ENCODE data around the gene SATB2. TPM values are rescaled to one million over a fixed set of nuclear protein-coding genes. Genes with fewer than 3 reads are reported as not detected.

Gene SATB2
- total RNA-seq, 2 donors from 2014 or later, result 5.2 to 11.8 TPM

DNA sequence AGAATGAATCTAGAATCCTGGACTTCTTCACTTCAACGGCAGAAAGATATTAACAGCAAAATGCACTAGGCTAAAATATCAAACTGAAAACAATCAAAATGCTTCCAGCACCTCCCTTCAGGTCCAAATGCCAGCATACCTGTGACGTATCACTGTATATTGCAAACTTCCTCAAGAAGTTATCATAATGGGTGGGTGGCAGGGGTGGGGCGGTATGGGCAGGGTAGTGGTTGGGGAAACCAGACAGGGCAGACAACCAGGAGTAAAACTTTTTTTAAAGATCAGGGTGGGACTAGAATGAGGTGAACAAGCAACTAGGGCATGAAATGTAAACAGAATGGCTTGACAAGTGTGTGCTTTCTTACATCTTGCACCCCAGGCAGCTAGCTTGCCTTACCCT is 140.9 kb downstream of the SATB2 start:
- no peaks in the 10 kb centered on the region for H3K27me3 ChIP-seq (replicated peaks; ENCODE audit: insufficient read depth)
- H3K4me1 ChIP-seq (replicated peaks), result no peaks in the 10 kb centered on the region
- intact Hi-C loops (cut with DNase I), result no loop called here
- H3K36me3 ChIP-seq, result no peaks in the 10 kb centered on the region
- H3K27ac ChIP-seq, result no peak overlapping the region
- H3K4me3 ChIP-seq, result no peak overlapping the region
- no peak for DNase-seq (ENCODE audit: low spot score)
- WGBS, result 91% methylated on average over 3 of the region's 3 CpGs
- TF ChIP-seq, protein P1, sequence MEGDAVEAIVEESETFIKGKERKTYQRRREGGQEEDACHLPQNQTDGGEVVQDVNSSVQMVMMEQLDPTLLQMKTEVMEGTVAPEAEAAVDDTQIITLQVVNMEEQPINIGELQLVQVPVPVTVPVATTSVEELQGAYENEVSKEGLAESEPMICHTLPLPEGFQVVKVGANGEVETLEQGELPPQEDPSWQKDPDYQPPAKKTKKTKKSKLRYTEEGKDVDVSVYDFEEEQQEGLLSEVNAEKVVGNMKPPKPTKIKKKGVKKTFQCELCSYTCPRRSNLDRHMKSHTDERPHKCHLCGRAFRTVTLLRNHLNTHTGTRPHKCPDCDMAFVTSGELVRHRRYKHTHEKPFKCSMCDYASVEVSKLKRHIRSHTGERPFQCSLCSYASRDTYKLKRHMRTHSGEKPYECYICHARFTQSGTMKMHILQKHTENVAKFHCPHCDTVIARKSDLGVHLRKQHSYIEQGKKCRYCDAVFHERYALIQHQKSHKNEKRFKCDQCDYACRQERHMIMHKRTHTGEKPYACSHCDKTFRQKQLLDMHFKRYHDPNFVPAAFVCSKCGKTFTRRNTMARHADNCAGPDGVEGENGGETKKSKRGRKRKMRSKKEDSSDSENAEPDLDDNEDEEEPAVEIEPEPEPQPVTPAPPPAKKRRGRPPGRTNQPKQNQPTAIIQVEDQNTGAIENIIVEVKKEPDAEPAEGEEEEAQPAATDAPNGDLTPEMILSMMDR (IDR thresholded peaks at IDR 0.05), result no peak
- TF ChIP-seq POLR2AphosphoS5 (IDR thresholded peaks at IDR 0.05), result no peak
- TF ChIP-seq POLR2A (IDR thresholded peaks at IDR 0.05), result no peak
- no peaks in the 10 kb centered on the region for H3K9me3 ChIP-seq

DNA sequence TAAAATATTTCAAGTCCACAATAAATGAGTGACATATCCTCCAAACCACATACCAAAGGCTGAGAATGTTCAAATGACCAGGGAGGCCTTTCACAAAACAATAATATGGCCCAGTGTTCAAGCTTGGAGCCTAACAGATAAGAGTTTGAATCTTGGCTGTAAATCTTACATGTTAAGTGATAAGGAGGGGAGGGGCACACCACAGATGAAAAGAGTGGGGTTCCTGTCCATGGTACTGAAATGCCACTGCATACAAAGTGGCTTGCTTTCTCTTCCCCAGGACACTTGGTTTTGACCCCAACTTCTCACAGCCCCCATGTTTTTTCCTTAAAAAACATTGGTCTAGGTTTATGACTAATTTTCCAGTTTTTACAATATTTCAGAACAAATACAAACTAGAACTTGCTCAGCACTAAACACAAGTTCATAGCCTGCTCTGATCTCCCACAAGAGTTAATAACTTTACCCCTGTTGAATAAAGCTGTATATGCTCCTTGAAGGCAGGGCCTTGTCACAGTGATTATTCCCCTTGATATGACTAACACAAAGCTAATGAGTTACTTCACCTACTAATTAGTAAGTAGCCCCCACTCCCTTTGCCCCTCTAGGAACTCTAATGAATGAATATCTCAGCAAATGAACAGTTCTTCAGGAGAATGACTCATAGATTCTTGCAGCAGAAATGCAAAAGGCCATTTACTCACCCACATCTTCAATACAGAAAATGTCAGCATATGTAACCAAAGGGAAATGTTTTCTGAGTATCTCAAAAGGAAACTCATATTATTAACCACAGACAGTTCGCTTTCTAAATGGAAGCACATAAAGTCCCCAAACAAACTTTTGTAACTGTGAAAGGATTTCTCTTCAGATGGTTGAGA is 142.2 kb downstream of the SATB2 start:
- no peaks in the 10 kb centered on the region for H3K27me3 ChIP-seq (replicated peaks; ENCODE audit: insufficient read depth)
- no peaks in the 10 kb centered on the region for H3K36me3 ChIP-seq
- DNase-seq (ENCODE audit: low spot score), result no peak
- H3K27ac ChIP-seq, result no peak overlapping the region
- 88% methylated on average over 1 of the region's 1 CpG for WGBS
- H3K9me3 ChIP-seq, result no peaks in the 10 kb centered on the region
- no peak overlapping the region for H3K4me3 ChIP-seq
- TF ChIP-seq POLR2AphosphoS5 (IDR thresholded peaks at IDR 0.05), result no peak
- TF ChIP-seq POLR2A (IDR thresholded peaks at IDR 0.05), result no peak
- TF ChIP-seq, protein P1 (IDR thresholded peaks at IDR 0.05), result no peak
- intact Hi-C loops (cut with DNase I), result no loop called here
- H3K4me1 ChIP-seq (replicated peaks), result no peaks in the 10 kb centered on the region

DNA sequence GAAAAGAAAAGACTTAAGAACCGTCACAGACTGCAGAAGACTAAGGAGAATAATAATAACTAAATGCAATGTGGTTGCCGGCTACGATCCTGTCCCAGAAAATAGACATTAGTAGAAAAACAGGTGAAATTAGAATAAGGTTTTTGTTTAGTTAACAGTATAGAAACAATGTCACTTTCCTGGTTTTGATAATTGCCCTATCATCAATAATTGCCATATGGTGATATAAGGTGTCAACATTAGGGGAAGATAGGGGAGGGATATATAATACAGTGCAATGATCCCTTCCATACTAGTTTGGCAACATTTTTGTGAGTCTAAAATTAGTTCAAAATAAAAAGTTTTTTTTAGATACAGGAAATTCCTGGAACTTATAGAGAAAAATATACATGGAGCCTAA is 144.8 kb downstream of the SATB2 start:
- Histone ChIP-seq H3K27me3 (replicated peaks; ENCODE audit: insufficient read depth) (no peaks in the 10 kb centered on the region), H3K4me3 (no peak overlapping the region), H3K27ac (no peak overlapping the region), H3K36me3 (no peaks in the 10 kb centered on the region), H3K9me3 (no peaks in the 10 kb centered on the region), H3K4me1 (replicated peaks) (no peaks in the 10 kb centered on the region)
- WGBS, result 95% methylated on average over 3 of the region's 3 CpGs
- DNase-seq (ENCODE audit: low spot score), result no peak
- intact Hi-C loops (cut with DNase I), result no loop called here
- TF ChIP-seq POLR2AphosphoS5 (IDR thresholded peaks at IDR 0.05) (no peak), POLR2A (IDR thresholded peaks at IDR 0.05) (no peak)
- TF ChIP-seq, protein P1 (IDR thresholded peaks at IDR 0.05), result no peak

GRCh38 chr2:199310771-199311585 is 146.8 kb downstream of the SATB2 start:
- Histone ChIP-seq H3K27me3 (replicated peaks; ENCODE audit: insufficient read depth) (no peaks in the 10 kb centered on the region), H3K4me1 (replicated peaks) (no peaks in the 10 kb centered on the region), H3K36me3 (no peaks in the 10 kb centered on the region), H3K27ac (no peak overlapping the region), H3K4me3 (no peak overlapping the region), H3K9me3 (no peaks in the 10 kb centered on the region)
- no peak for DNase-seq (ENCODE audit: low spot score)
- intact Hi-C loops (cut with DNase I), result no loop called here
- 94% methylated on average over 7 of the region's 7 CpGs for WGBS
- TF ChIP-seq, protein P1 (IDR thresholded peaks at IDR 0.05), result no peak
- TF ChIP-seq POLR2A (IDR thresholded peaks at IDR 0.05) (no peak), POLR2AphosphoS5 (IDR thresholded peaks at IDR 0.05) (no peak)

All from prostate gland (tissue), 2 donors.